ENCODE data around the gene PGPEP1. TPM values are rescaled to one million over a fixed set of nuclear protein-coding genes. Genes with fewer than 3 reads are reported as not detected.

PGPEP1 gene
- polyA plus RNA-seq, 1 donor from 2014 or later = 5.9 TPM

GRCh38 chr19:18294467-18294864 lies 45.9 kb upstream of the PGPEP1 start:
- Histone ChIP-seq H2AFZ (ENCODE audit: low read depth, low read length) (no peak overlapping the region), H3F3A (ENCODE audit: insufficient read depth, low read length, poor library complexity, severe bottlenecking) (no peaks in the 10 kb centered on the region), H3K9me2 (ENCODE audit: insufficient read depth, low read length) (no peaks in the 10 kb centered on the region), H3K4me2 (ENCODE audit: low read length) (no peak overlapping the region), H3K27me3 (ENCODE audit: insufficient read depth, low read depth, low read length) (no peaks in the 10 kb centered on the region), H3K9me3 (ENCODE audit: low read length) (no peaks in the 10 kb centered on the region), H4K20me1 (ENCODE audit: insufficient read depth) (no peaks in the 10 kb centered on the region), H3K79me2 (replicated peaks; ENCODE audit: insufficient read depth, low read length) (no peaks in the 10 kb centered on the region), H3K27ac (ENCODE audit: low read length) (peak overlapping the region; percentile 54), H3K9ac (ENCODE audit: low read length) (peak overlapping the region; percentile 47), H3K36me3 (ENCODE audit: insufficient read depth, low read length) (no peaks in the 10 kb centered on the region), H3K4me3 (ENCODE audit: low read length) (peak overlapping the region; percentile 27)
- TF ChIP-seq RAD21 (conservative IDR thresholded peaks at IDR 0.05) (no peak), CTCF (IDR thresholded peaks at IDR 0.05; ENCODE audit: poor library complexity, severe bottlenecking) (peak; percentile 9), POLR2AphosphoS5 (IDR thresholded peaks at IDR 0.05) (peak; percentile 35), EP300 (conservative IDR thresholded peaks at IDR 0.05; ENCODE audit: poor library complexity, severe bottlenecking) (peak; percentile 27)

DNA sequence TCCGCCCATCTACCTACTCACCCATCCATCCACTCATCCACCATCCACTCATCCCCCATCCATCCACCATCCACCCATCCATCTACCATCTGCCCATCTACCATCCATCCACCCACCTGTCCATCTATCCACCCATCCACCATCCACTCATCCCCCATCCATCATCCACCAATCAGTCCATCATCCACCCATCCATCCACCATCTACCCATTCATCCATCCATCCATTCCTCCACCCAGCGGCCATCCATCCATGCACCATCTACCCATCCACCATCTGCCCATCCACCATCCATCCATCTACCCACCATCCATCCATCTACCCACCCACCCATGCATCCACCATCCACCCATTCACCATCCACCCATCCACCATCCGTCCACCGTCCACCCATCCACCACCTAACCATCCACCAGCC lies 45.4 kb upstream of the PGPEP1 start:
- H3K27me3 ChIP-seq (ENCODE audit: insufficient read depth, low read depth, low read length) = no peaks in the 10 kb centered on the region
- no peaks in the 10 kb centered on the region for H3K9me2 ChIP-seq (ENCODE audit: insufficient read depth, low read length)
- TF ChIP-seq SMC3 (conservative IDR thresholded peaks at IDR 0.05; ENCODE audit: poor library complexity) (no peak), EP300 (conservative IDR thresholded peaks at IDR 0.05; ENCODE audit: poor library complexity, severe bottlenecking) (no peak), MXI1 (conservative IDR thresholded peaks at IDR 0.05; ENCODE audit: poor library complexity, severe bottlenecking) (no peak), REST (IDR thresholded peaks at IDR 0.05; ENCODE audit: borderline replicate concordance) (no peak), POLR2AphosphoS5 (IDR thresholded peaks at IDR 0.05) (no peak), TAF1 (IDR thresholded peaks at IDR 0.05; ENCODE audit: low read depth) (no peak), EZH2 (IDR thresholded peaks at IDR 0.05; ENCODE audit: borderline replicate concordance, insufficient read depth, low read length, poor library complexity, severe bottlenecking) (no peak), CTCF (IDR thresholded peaks at IDR 0.05; ENCODE audit: poor library complexity, severe bottlenecking) (no peak), RAD21 (conservative IDR thresholded peaks at IDR 0.05) (no peak)
- peak overlapping the region; percentile 4 for H3K27ac ChIP-seq (ENCODE audit: low read length)
- no peaks in the 10 kb centered on the region for H3K9me3 ChIP-seq (ENCODE audit: low read length)
- peak overlapping the region; percentile 47 for H3K9ac ChIP-seq (ENCODE audit: low read length)
- H3K4me2 ChIP-seq (ENCODE audit: low read length) = no peak overlapping the region
- H4K20me1 ChIP-seq (ENCODE audit: insufficient read depth) = no peaks in the 10 kb centered on the region
- no peaks in the 10 kb centered on the region for H3F3A ChIP-seq (ENCODE audit: insufficient read depth, low read length, poor library complexity, severe bottlenecking)
- no peak overlapping the region for H2AFZ ChIP-seq (ENCODE audit: low read depth, low read length)
- H3K4me3 ChIP-seq (ENCODE audit: low read length) = peak overlapping the region; percentile 27
- H3K36me3 ChIP-seq (ENCODE audit: insufficient read depth, low read length) = no peaks in the 10 kb centered on the region
- H3K79me2 ChIP-seq (replicated peaks; ENCODE audit: insufficient read depth, low read length) = no peaks in the 10 kb centered on the region

All from neural cell (in vitro differentiated cells).